Upper lobe of left lung (tissue), 4 donors: Measurements from ENCODE around the gene PANX1.

Experiments
- POLR2AphosphoS5 ChIP-seq, 2 donors: sonication (generic); formaldehyde crosslinking; IDR thresholded peaks; one replicate each; pipeline ENCODE4 v1.5.1; 2017; ENCODE audit warnings: antibody characterized with exemption in 2 of 2
- TF ChIP-seq, protein P1 (sequence below), 6 experiments: fragments of 450-650 bp in 4 of 6; fragments of 200-600 bp in 2 of 6; sonication (generic) in 2 of 6; IDR thresholded peaks; one replicate each; pipeline ENCODE4 v1.5.1; 2016 to 2019; ENCODE audit warnings: antibody characterized with exemption in 6 of 6

DNA sequence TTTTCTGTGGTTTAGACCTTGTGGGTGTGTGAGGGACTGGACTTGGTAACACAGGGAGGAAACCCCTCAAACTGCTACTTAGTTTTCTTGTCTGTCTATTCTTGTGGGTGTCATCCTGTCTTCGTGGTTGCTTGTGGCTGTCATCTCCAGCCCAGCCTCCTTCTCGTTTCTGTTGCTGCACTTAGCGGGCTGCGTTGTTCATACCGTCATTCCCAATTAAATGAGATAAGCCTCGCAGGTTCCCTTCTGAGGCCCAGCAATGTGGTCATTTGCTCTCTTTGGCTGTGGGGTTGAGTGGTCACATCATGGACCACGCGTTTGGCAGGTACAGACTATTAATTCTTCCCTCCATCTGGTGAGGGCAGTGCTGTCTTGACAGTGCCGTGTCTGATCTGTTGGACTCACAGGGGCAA is 18.8 kb downstream of the PANX1 start:
- TF ChIP-seq, protein P1, sequence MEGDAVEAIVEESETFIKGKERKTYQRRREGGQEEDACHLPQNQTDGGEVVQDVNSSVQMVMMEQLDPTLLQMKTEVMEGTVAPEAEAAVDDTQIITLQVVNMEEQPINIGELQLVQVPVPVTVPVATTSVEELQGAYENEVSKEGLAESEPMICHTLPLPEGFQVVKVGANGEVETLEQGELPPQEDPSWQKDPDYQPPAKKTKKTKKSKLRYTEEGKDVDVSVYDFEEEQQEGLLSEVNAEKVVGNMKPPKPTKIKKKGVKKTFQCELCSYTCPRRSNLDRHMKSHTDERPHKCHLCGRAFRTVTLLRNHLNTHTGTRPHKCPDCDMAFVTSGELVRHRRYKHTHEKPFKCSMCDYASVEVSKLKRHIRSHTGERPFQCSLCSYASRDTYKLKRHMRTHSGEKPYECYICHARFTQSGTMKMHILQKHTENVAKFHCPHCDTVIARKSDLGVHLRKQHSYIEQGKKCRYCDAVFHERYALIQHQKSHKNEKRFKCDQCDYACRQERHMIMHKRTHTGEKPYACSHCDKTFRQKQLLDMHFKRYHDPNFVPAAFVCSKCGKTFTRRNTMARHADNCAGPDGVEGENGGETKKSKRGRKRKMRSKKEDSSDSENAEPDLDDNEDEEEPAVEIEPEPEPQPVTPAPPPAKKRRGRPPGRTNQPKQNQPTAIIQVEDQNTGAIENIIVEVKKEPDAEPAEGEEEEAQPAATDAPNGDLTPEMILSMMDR (IDR thresholded peaks at IDR 0.05), result no peak
- TF ChIP-seq POLR2AphosphoS5 (IDR thresholded peaks at IDR 0.05), result no peak
